Measurements from ENCODE around the gene SLC35E1.
"Not testable (repeated sequence)": the region's sequence is repeated elsewhere in the genome, so short reads cannot be mapped to it uniquely, and the experiment has no call there.

Gene SLC35E1

DNA sequence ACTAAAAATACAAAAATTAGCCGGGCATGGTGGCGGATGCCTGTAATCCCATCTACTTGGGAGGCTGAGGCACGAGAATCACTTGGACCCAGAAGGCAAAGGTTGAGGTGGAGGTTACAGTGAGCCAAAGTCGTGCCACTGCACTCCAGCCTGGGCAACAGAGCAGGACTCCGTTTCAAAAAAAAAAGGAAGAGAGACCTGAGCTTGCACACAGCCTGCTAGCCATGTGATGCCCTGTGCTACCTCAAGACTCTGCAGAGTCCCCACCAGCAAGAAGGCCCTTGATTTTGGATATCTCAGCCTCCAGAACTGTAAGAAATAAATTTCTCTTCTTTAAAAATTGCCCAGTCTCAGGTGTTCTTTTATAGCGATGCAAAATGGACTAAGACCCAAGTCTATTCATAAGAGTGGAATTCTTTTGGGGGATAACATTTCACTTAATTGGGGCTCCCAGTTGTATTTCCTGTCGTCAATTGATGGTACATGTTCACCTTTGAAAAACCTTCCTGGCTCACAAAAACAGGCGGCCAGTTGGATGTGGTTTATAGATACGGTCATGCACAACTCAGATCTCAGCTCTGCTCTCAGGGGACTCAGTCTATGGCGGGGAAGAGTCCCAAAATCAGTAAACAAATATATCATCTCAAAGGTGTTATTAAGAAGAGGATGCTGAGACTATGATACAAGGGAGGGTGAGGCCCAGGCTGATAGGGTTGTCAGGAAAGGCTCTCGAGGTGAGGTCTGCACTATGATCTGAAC lies 27.6 kb downstream of the SLC35E1 start:
- DNase-seq (ENCODE audit: low read depth), result no peak

DNA sequence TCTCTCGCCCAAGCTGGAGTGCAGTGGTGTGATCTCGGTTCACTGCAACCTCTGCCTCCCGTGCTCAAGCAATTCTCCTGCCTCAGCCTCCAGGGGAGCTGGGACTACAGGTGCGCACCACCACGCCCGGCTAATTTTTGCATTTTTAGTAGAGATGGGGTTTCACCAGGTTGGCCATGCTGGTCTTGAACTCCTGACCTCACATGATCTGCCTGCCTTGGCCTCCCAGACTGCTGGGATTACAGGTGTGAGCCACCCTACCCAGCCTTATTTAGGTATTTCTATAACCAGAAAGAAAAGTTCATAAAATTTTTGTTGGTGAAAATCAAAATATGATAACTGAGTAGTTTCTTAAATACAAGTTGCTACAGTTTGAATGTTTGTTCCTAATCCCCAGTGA lies 28.5 kb downstream of the SLC35E1 start:
- DNase-seq (ENCODE audit: low read depth), result not testable (repeated sequence)

DNA sequence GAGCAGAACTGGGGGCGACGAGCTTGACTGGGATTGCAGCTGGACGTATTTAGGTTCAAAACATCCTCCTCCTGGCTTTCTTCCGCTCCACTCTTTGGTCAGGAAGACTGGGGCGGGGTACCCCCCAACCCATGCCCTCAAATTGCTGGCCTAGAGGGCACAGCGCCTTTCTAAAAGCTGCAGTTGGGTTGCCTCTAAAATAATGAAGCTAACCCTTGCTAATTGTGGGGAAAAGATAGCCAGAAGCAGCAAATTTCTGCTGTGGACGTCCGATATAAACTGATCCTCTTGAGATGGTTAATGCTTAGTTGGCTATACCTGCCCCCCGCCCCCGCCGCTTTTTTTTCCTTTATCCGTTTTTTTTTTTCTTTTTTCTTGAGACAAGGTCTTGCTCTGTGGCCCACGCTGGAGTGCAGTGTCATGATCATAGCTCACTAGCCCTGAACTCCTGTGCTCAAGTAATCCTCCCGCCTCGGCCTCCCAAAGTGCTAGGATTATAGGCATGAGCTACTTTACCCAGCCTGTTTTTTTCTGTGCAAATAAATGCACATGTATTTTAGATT lies 29.2 kb downstream of the SLC35E1 start:
- DNase-seq (ENCODE audit: low read depth), result peak; percentile 4

DNA sequence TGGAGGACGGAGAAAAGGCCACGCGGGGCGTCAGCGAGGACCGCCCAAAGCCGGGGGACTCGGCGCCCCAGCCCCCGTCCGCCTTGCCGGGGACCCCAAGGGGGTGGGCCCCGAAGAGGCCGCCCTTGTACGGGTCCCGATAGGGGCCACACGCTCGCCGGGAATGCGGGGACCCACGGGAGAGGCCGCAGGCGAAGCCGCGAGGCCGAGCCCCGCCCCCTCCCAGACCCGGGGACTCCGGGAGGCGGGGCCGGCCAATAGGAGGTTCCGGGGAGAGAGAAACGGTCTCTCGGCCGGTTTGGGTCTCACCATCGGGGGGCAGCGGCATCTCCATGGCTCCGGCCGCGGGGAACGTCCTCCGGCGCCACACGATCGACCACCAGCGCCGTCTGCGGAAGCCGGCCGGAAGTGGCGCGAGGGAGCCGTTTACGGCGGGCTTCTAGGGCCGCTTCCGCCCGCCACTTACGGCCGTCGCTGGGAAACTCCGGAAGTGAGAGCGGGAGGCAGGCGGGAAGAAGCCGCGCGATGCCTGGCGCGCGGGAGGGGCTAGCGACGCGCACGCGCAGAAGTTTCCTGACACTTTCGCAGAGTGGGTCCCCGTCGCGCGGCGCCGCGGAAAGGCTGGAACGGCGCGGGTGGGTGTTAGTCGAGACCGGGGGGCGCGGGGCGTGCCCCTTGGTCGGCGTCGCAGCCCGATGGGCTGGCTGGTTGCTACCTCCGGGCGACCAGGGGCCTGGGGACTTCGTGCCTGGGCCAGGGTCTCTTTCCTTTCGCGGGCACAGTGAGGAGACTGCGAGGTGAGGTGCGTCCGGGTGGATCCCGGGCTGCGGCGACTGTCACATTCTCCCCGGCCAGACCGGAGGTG lies 29.9 kb downstream of the SLC35E1 start, which contains the start of gene CHERP:
CHERP (minus strand) TSS at position 393 of the 865 bp plus-strand sequence; CDS start at position 334, 59 bp downstream.
- DNase-seq (ENCODE audit: low read depth), result peak; percentile 94

DNA sequence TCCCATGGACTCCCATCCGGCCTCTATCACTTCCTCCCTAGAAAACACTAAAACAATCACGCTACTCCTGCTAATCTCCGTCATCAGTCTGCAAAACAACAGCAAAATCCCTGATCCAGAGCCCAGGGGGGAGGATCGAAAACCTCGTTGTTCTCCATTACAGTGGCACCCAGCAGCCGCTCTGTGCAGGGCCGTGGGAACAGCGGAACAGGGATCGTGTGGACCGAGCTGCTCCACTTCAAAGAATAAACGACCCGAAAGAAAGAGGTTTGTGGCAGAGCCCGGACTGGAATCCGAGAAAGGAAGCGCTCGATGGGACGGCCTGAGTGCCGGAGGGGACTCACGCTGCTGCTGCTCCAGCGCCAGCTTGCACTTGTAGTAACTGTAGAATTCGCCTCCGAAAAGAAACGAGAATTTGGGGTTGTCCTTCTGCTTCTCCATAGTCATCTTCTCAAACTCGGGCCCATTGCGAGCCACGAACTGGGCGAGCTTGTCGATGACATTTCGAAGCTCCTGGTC lies 30.6 kb downstream of the SLC35E1 start:
- DNase-seq (ENCODE audit: low read depth), result peak; percentile 32

DNA sequence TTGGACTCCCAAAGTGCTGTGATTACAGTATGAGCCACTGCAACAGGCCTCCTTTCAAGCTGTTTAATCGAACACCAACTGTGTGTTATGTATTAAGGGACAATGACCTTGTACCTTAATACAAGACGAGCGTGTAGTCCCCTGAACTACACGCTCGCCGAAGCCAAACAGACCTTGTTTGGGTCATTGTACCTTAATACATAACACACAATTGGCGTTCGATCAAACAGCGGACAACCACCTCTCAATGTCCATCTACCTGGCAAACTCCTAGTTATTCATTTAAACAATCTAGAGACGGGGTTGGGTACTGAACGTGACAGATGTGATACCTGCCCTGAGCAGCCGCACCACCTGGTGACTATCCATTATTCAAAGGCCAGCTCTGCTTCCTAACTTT lies 31.3 kb downstream of the SLC35E1 start:
- no peak for DNase-seq (ENCODE audit: low read depth)

DNA sequence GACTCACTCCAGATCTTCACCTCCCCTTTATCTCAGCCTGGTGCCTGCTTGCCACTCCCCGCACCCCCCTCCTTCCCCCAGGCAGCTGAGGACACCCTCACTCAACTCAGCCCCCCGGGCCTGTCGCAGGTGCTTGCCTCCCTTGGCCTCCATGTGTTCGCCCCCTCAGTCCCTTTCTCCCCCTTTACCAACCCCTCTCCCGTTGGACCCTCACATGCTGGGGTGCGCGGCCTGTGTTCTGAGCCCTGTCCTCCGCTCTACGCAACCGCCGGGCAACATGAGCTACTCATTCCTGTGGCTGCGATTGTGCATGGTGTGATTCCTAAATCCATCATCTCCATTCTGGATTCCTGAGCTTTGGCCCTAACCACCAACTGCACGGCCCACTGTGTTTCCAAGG lies 35.1 kb downstream of the SLC35E1 start:
- DNase-seq (ENCODE audit: low read depth), result no peak

DNA sequence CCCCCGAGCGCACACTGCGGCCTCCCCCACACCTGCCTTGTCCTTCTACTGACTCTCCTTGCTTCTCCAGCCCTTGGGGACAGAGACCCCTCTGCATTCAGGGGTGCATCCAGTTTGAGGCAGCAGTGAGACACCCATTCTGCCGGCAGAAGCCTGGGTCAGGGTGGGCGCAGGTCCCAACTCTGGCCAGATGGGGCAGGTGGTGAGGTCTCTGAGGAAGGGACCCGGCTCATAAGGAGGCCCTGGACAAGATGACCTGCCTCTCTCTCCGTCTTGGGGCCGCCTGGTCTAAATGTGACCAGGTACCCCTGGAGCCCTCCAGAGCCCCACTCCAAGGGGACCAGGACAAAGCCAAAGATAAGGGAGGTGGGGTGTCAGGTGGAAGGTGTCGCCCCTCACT lies 36.1 kb downstream of the SLC35E1 start:
- DNase-seq (ENCODE audit: low read depth), result no peak

DNA sequence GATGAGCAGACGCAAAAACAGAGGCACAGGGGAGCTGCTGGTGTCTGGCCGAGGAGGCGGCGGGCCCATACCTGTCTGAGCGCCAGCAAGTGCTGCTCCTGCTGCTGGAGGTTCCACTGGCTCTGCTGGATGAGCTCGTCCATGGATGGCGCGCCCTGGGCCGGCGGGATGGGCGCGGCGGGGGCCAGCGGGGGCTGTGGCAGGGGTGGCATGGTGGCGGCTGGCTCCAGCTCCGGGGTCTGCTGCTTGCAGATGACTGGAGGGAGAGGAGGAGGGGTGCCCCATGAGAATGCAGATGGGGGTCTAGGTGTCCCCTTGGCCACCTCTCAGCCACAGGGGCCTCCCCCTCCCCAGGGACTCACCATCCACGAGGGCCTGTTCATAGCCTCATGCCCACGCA lies 36.8 kb downstream of the SLC35E1 start:
- no peak for DNase-seq (ENCODE audit: low read depth)

DNA sequence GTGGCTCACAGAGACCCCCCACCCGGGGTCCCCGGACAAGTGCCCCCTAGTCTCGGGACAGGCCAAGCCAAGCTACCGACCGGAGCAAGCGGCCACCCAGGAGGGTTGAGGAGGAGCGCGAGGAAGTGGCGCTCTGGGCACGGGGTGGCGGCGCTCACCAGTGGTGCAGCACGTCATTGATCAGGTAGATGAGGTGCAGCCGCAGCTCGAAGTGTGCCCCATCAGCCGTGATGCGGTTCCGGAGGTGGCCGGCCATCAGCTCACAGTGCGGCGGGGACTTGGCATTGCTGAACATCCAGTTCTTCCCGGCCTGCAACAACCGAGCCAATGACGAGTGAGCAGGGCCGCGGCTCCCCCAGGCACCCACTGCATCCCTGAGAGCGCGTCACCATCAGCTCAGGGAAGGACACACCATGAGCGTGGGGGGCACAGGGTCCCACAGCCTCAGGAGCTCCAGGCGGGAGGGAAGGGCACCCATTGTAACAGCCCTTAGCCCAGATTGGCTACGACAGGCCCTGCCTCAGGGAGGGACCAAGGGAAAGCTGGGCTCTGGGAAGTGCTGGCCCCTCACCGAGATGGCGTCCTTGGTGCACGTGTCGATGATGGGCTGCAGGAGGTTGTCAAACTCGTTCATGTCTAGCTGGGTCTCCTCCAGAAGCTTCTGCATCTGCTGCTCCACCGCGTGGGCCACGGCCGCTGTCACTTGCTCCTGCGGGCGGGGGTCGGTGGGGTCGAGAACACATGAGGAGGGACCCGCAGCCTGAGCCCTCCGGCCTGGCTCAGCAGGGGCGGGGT lies 39.6 kb downstream of the SLC35E1 start:
- no peak for DNase-seq (ENCODE audit: low read depth)

DNA sequence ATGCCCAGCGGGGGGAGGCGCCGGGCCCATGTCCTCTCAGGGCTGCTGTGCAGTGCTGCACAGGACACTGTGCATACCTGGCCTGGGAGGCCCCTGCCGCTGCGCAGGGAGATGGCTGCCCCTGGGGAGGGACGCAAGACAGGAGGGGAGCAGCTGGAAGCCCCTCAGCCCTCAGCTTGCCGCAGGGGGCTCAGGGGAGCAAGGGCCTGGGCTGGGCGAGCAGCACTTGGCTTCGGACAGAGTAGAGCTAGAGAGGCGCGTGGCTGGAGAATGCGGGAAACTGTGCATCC lies 40.9 kb downstream of the SLC35E1 start:
- no peak for DNase-seq (ENCODE audit: low read depth)

DNA sequence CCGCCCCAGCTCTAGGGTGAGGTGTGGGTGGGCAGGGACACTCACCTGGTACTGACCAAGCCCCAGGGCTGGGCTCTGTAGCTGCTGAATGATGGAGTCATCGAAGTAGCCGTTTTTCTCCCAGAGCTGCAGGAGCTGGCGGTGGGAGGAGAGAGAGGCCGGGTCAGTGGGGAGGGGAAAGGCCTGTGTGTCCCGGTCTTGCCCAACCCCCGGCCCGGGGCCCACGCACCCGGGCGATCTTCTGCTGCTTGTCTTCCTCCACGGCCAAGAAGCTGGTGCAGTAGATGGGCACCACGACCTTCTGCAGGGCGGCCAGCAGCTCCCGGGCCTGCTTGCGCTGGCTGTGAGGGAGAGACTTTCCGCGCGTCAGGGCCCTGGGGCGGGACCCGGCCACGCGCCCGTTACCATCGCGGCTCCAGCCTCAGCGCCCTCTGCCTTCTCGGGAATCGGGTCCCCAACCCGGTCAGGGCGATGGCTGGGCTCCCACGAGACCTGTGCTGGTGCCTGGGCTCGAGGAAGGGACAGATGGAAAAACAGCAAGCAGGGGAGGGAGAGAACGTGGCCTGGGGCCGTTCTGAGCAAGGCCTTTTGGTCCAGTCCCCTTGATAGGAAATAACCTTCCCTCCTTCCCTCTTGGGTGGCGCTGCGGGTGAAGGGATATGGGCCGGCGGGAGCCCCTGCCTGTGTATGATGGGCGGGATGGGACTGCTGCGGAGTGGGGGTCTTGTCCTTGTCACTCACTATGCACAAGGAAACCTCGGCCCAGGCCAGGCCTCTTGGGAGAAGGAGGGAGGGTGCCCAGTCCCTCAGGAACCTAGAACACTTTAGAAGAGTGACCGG lies 41.5 kb downstream of the SLC35E1 start:
- DNase-seq (ENCODE audit: low read depth), result no peak

DNA sequence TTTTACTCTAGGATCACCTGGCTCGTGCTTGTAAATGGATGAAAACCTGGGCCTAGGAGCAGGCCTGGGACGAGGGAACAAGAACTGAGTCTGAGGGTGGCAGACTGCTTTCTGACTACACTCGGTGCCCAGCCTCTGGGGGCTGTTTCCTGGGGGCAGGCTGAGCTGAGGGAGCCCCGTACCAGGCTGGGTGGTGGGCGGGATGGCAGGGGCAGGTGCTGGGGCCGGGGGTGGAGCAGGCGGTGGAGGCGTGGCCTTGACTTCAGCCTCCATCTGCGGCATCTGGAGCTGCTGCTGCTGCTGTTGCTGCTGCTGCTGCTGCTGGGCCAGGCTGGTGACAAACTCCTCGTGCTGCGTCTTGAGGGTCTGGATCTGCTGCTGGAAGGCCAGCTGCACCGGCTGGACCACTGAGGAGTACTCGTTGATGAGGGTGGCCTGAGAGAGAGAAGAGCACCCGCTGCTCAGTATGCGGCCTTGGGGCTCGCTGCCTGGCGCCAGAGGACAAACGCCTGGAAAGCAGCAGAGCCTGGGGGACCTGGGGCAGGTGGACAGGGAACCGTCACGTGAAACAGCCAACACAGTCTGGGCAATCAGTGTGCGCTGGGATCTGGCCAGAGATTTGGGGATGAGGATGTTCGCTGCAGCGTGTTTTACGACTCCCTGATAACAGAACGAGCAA lies 42.6 kb downstream of the SLC35E1 start:
- DNase-seq (ENCODE audit: low read depth), result no peak

DNA sequence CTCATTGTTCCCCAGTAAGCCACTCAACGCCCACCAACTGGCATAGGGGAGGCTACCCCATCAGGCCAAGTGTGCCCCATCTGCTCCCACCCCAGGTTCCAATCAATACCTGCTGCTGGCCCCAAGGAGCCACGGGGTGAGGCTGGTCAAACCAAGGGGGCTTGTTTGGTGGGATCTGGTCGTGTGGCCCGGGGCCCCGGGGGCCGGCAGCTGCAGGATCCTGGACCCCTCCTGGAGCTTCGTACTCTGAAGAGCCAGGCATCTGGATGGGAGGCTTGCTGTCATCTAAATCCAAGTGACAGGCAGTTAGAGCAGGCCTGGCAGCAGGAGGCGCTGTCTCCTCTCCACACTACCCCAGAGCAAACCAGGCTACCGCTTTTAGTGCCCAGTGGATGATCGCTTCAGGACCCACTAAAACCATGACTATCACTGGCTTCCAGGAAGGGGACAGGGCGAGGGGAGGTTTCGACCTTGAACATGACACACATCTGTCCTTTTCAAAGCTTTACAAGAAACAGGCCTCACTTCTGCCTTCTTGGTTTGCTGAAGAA lies 44.2 kb downstream of the SLC35E1 start:
- DNase-seq (ENCODE audit: low read depth), result peak; percentile 19

DNA sequence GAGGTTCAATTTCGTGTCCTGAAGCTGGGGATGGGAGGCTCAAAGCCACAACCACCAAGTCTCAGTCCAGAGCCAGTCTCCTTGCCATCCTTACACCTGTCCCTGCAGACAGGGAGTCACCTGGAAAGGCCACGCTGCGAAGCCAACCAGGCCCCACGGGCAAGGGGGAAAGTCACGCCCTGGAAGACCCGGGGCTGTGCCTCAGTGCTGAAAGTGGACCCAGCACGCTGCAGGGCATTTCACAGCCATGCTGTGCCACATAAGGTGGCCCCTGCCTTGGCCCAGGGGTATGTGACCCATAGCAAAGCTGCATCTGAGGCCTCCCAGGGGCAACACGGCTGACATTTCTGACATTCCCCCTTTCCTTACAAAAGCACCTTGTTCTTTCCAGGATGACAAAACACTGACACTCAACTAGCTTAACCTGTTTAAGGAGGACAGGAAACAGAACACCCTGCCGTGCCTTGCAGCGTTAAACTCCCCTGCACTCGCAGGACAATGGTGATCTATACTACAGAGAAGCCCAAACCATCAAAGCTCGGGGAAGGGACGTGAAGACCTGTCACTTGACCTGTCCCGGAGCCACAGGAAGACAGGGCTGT lies 44.8 kb downstream of the SLC35E1 start:
- DNase-seq (ENCODE audit: low read depth), result no peak

DNA sequence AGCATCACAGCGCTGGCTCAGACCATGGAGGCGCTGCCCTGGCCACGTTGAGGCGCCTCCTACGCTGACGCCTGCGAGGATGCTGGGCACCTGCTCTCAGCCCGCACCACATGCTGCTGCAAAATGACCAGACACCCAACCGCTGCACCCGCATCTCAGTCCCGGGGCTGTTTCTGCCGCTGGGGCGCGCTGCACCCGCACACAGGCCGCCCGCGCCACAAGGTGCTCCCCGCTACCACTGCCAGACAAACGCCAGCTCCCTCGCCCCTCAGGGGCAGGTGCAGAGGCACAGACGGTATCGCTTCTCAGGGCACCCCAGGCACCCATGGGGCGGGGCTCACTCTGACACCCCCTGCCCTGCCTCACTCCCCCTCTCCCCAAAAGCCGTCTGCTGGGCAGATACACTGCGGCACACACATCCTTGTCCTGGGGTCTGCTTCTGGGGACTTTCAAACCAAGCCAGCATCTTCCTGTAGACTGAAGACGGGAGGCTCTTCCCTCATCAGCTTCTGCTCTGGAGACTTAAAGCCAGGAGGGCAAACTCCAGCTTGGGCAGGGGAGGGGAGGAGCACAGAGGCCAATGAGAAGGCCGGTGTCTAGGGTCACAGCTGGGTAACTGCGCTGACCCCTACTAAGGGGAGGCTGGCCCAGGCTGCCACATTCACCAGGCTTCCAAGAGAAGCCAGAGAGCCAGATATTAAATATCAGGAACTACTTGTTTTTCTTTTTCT lies 46.3 kb downstream of the SLC35E1 start:
- no peak for DNase-seq (ENCODE audit: low read depth)

DNA sequence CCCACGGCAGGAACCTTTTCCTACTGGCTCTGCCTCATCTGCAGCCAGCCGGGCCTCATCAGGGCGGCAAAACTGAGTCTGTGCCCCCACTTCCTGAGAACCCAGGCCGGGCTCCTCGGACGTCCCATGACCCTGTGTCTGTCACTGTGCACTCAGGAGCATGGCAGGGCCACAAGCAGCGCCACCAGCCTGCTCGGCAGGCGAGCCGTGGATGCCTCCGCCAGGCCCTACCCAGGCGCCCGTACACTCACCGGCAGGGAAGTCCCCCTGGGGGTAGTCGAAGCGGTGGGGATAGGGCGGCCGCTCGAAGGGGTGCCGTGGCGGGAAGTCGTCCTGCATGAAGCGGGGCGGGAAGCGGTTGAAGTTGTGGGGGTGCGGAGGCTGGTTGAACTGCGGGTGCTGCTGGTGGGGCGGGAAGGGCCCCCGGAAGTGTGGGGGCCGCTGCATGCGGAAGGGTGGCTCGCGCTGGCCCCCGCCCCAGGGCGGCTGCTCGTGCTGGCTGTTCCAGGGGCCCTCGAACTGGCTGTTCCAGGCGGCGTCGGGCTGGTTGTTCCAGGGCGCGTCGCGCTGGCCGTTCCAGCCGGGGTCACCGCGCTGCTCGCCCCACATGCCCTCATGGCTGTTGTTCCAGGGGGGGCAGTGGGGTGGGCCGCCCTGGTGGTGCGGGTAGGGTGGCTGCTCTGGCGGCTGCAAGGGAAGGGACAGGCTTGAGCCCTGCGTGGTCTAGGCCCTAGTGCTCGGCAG lies 47.1 kb downstream of the SLC35E1 start:
- DNase-seq (ENCODE audit: low read depth), result no peak

Data from EH (cell line).